Activated naive CD4-positive, alpha-beta T cell treated with anti-CD3 and anti-CD28 coated beads, Interleukin-2, amount 10 ng/mL, durations not matched to agents 7 days and 5 days (primary cell): ENCODE results near the gene RNF125.
"Not testable (repeated sequence)": the region's sequence is repeated elsewhere in the genome, so short reads cannot be mapped to it uniquely, and the experiment has no call there.

Experiments used
- CTCF ChIA-PET: fragments of 350-600 bp; sonication (Branson Sonifier 250); formaldehyde crosslinking; loops from one replicate; lab custom pipeline; 2021; ENCODE audit warnings: antibody characterized with exemption; lab: Charles Lee
- DNase-seq: peaks from one replicate; pipeline ENCODE4 v3.0.0-alpha.2; 2020
- H3K27ac Mint-ChIP-seq: one replicate; pipeline ENCODE4 v1.8.0; 2021; ENCODE audit warnings: mild to moderate bottlenecking, moderate library complexity, mixed read lengths
- H3K27me3 Mint-ChIP-seq: one replicate; pipeline ENCODE4 v1.8.0; 2021; ENCODE audit warnings: mild to moderate bottlenecking, mixed read lengths
- H3K36me3 Mint-ChIP-seq: one replicate; pipeline ENCODE4 v1.8.0; 2021; ENCODE audit warnings: mixed read lengths
- H3K4me1 Mint-ChIP-seq: one replicate; pipeline ENCODE4 v1.8.0; 2021; ENCODE audit warnings: mixed read lengths
- H3K4me3 Mint-ChIP-seq: one replicate; pipeline ENCODE4 v1.8.0; 2021; ENCODE audit warnings: mild to moderate bottlenecking, moderate library complexity, mixed read lengths
- H3K9me3 Mint-ChIP-seq: one replicate; pipeline ENCODE4 v1.8.0; 2021; ENCODE audit warnings: mixed read lengths

Gene RNF125

GRCh38 chr18:32003822-32004221, 14.8 kb upstream of the RNF125 start:
- H3K4me1 Mint-ChIP-seq, H3K4me3 Mint-ChIP-seq, H3K36me3 Mint-ChIP-seq, H3K9me3 Mint-ChIP-seq, H3K27ac Mint-ChIP-seq, DNase-seq, CTCF ChIA-PET: not testable (repeated sequence)
- H3K27me3 Mint-ChIP-seq = peaks cover 13% of the 10 kb centered on the region

GRCh38 chr18:32010124-32010721, 8.4 kb upstream of the RNF125 start:
- H3K4me3 Mint-ChIP-seq = no peak overlapping the region
- peaks cover 5% of the 10 kb centered on the region for H3K36me3 Mint-ChIP-seq
- no peak for DNase-seq
- H3K27ac Mint-ChIP-seq = peak overlapping the region; percentile 20
- H3K4me1 Mint-ChIP-seq = peaks cover 14% of the 10 kb centered on the region
- H3K27me3 Mint-ChIP-seq = no peaks in the 10 kb centered on the region
- CTCF ChIA-PET = interaction anchor here (1.8 kb wide), 1 partner anchor 16 kb away, joined by 5 read pairs; no protein-coding TSS in a partner anchor
- peaks cover 5% of the 10 kb centered on the region for H3K9me3 Mint-ChIP-seq

GRCh38 chr18:32011193-32011592, 7.4 kb upstream of the RNF125 start:
- Mint-ChIP-seq H3K27me3 (no peaks in the 10 kb centered on the region), H3K4me1 (peaks cover 20% of the 10 kb centered on the region), H3K9me3 (peaks cover 5% of the 10 kb centered on the region), H3K36me3 (peaks cover 5% of the 10 kb centered on the region), H3K4me3 (no peak overlapping the region), H3K27ac (no peak overlapping the region)
- DNase-seq = no peak
- CTCF ChIA-PET = interaction anchor here (0.6 to 1.8 kb wide), 2 partner anchors 15 to 61 kb away, joined by 3 to 5 read pairs; no protein-coding TSS in a partner anchor

- H3K27me3 Mint-ChIP-seq = peaks cover 7% of the 10 kb centered on the region
- no peaks in the 10 kb centered on the region for H3K9me3 Mint-ChIP-seq
- peaks cover 28% of the 10 kb centered on the region for H3K36me3 Mint-ChIP-seq
- H3K4me1 Mint-ChIP-seq = peaks cover 64% of the 10 kb centered on the region
- H3K4me3 Mint-ChIP-seq = peak overlapping the region; percentile 98
- peak; percentile 69 for DNase-seq
- H3K27ac Mint-ChIP-seq = peak overlapping the region; percentile 100
- CTCF ChIA-PET = interaction anchor here (0.7 to 2.5 kb wide), 18 partner anchors 10 to 139 kb away, joined by 3 to 33 read pairs (median 6); partner anchors contain the start of genes RNF138 and TRAPPC8
Measured at GRCh38 chr18:32019251-32019948, 775 bp downstream of the RNF125 start.

- Mint-ChIP-seq H3K4me1 (peaks cover 70% of the 10 kb centered on the region), H3K27ac (peak overlapping the region; percentile 100), H3K4me3 (peak overlapping the region; percentile 98), H3K36me3 (peaks cover 34% of the 10 kb centered on the region)
- CTCF ChIA-PET = interaction anchor here (0.7 to 2.5 kb wide), 17 partner anchors 9 to 138 kb away, joined by 3 to 33 read pairs (median 5); partner anchors contain the start of gene RNF138
- DNase-seq = peak; percentile 71
- H3K27me3 Mint-ChIP-seq, H3K9me3 Mint-ChIP-seq: not testable (repeated sequence)
Measured at GRCh38 chr18:32019949-32020625, 1.5 kb downstream of the RNF125 start.

GRCh38 chr18:32021756-32022564, 3.3 kb downstream of the RNF125 start:
- H3K27ac Mint-ChIP-seq = no peak overlapping the region
- no peak for DNase-seq
- H3K4me3 Mint-ChIP-seq = peak overlapping the region; percentile 36
- peaks cover 7% of the 10 kb centered on the region for H3K27me3 Mint-ChIP-seq
- peaks cover 45% of the 10 kb centered on the region for H3K36me3 Mint-ChIP-seq
- CTCF ChIA-PET = interaction anchor here (1.3 to 1.5 kb wide), 2 partner anchors 20 to 50 kb away, joined by 4 to 6 read pairs; no protein-coding TSS in a partner anchor
- H3K9me3 Mint-ChIP-seq = no peaks in the 10 kb centered on the region
- H3K4me1 Mint-ChIP-seq = peaks cover 74% of the 10 kb centered on the region

- Mint-ChIP-seq H3K4me1 (peaks cover 83% of the 10 kb centered on the region), H3K9me3 (no peaks in the 10 kb centered on the region), H3K4me3 (no peak overlapping the region), H3K36me3 (peaks cover 59% of the 10 kb centered on the region), H3K27me3 (no peaks in the 10 kb centered on the region), H3K27ac (peak overlapping the region; percentile 79)
- no peak for DNase-seq
- CTCF ChIA-PET = interaction anchor here (1.4 kb wide), 1 partner anchor 16 kb away, joined by 5 read pairs; no protein-coding TSS in a partner anchor
Measured at GRCh38 chr18:32025744-32026143, 7.1 kb downstream of the RNF125 start.

- peak overlapping the region; percentile 64 for H3K4me3 Mint-ChIP-seq
- no peak for DNase-seq
- peak overlapping the region; percentile 89 for H3K27ac Mint-ChIP-seq
- H3K27me3 Mint-ChIP-seq = no peaks in the 10 kb centered on the region
- H3K9me3 Mint-ChIP-seq = no peaks in the 10 kb centered on the region
- peaks cover 81% of the 10 kb centered on the region for H3K4me1 Mint-ChIP-seq
- H3K36me3 Mint-ChIP-seq = peaks cover 62% of the 10 kb centered on the region
- CTCF ChIA-PET = interaction anchor here (1.1 to 1.4 kb wide), 3 partner anchors 16 to 46 kb away, joined by 3 to 8 read pairs (median 5); no protein-coding TSS in a partner anchor
Measured at GRCh38 chr18:32026491-32027086, 8.0 kb downstream of the RNF125 start.

- Mint-ChIP-seq H3K4me1 (peaks cover 78% of the 10 kb centered on the region), H3K36me3 (peaks cover 67% of the 10 kb centered on the region), H3K27ac (peak overlapping the region; percentile 30), H3K4me3 (no peak overlapping the region), H3K27me3 (no peaks in the 10 kb centered on the region), H3K9me3 (no peaks in the 10 kb centered on the region)
- DNase-seq = no peak
- CTCF ChIA-PET = interaction anchor here (0.6 to 2.2 kb wide), 3 partner anchors 10 to 27 kb away, joined by 3 to 8 read pairs (median 3); no protein-coding TSS in a partner anchor
Measured at GRCh38 chr18:32029558-32029957, 10.9 kb downstream of the RNF125 start.

GRCh38 chr18:32032609-32033008, 14.0 kb downstream of the RNF125 start:
- CTCF ChIA-PET = interaction anchor here (1.1 kb wide), 1 partner anchor 8 kb away, joined by 3 read pairs; no protein-coding TSS in a partner anchor
- Mint-ChIP-seq H3K9me3 (no peaks in the 10 kb centered on the region), H3K4me1 (peaks cover 73% of the 10 kb centered on the region), H3K27me3 (no peaks in the 10 kb centered on the region), H3K4me3 (no peak overlapping the region), H3K36me3 (peaks cover 71% of the 10 kb centered on the region), H3K27ac (no peak overlapping the region)
- DNase-seq = no peak

- no peak for DNase-seq
- H3K4me1 Mint-ChIP-seq = peaks cover 70% of the 10 kb centered on the region
- H3K36me3 Mint-ChIP-seq = peaks cover 72% of the 10 kb centered on the region
- H3K4me3 Mint-ChIP-seq = no peak overlapping the region
- CTCF ChIA-PET = interaction anchor here (1.0 kb wide), 1 partner anchor 18 kb away, joined by 3 read pairs; the partner anchor contains the start of gene RNF125
- no peaks in the 10 kb centered on the region for H3K27me3 Mint-ChIP-seq
- H3K27ac Mint-ChIP-seq = peak overlapping the region; percentile 69
- no peaks in the 10 kb centered on the region for H3K9me3 Mint-ChIP-seq
Measured at GRCh38 chr18:32036506-32037180, 18.0 kb downstream of the RNF125 start.

- H3K27ac Mint-ChIP-seq = peak overlapping the region; percentile 11
- H3K4me3 Mint-ChIP-seq = no peak overlapping the region
- peaks cover 74% of the 10 kb centered on the region for H3K4me1 Mint-ChIP-seq
- H3K36me3 Mint-ChIP-seq = peaks cover 75% of the 10 kb centered on the region
- no peaks in the 10 kb centered on the region for H3K9me3 Mint-ChIP-seq
- CTCF ChIA-PET = no interaction called here
- DNase-seq = no peak
- H3K27me3 Mint-ChIP-seq = no peaks in the 10 kb centered on the region
Measured at GRCh38 chr18:32037616-32038015, 19.0 kb downstream of the RNF125 start.
